Upper lobe of right lung (tissue), 1 donor: ENCODE data around the gene PDE3A. TPM values are rescaled to one million over a fixed set of nuclear protein-coding genes. Genes with fewer than 3 reads are reported as not detected.

ENCODE experiments used
- ATAC-seq: fragments of 200-7000 bp; cut with Tn5 transposase; one replicate; pipeline ENCODE4 v1.9.1; 2020; ENCODE audit warnings: mild to moderate bottlenecking, moderate library complexity
- DNase-seq: peaks from one replicate; pipeline ENCODE4 v3.0.0-alpha.2; 2020
- H3K27ac ChIP-seq: fragments of 200-600 bp; one replicate; pipeline ENCODE4 v1.8.0; 2022
- H3K27me3 ChIP-seq: fragments of 200-600 bp; one replicate; pipeline ENCODE4 v1.8.0; 2022; ENCODE audit warnings: mild to moderate bottlenecking
- H3K36me3 ChIP-seq: fragments of 200-600 bp; one replicate; pipeline ENCODE4 v1.8.0; 2022
- H3K4me1 ChIP-seq: fragments of 200-600 bp; one replicate; pipeline ENCODE4 v1.8.0; 2022
- H3K4me3 ChIP-seq: fragments of 200-600 bp; one replicate; pipeline ENCODE4 v1.8.0; 2022; ENCODE audit warnings: mild to moderate bottlenecking
- H3K9me3 ChIP-seq: fragments of 200-600 bp; one replicate; pipeline ENCODE4 v1.8.0; 2022
- intact Hi-C: fragments of 100-400 bp; cut with DNase I; formaldehyde crosslinking; loops from one replicate; pipeline ENCODE4 v1.11.0; 2022
- total RNA-seq: library from RNA; stranded (reverse); fragmentation: NEBNext Ultra II Directional; extraction: Animal tissue kit (Norgen Biotek cat#: 25700); gene quantifications from one replicate; pipeline ENCODE4 v1.2.1, GENCODE V29; 2021
- TF ChIP-seq, protein P1 (sequence below): fragments of 200-600 bp; IDR thresholded peaks from one replicate; pipeline ENCODE4 v1.8.0; 2022; ENCODE audit warnings: antibody characterized with exemption
- donor health status: DM: no; HTN: yes; CAD: no; lungs with severe emphysema.

PDE3A gene
- total RNA-seq, 1 donor from 2014 or later: 8.4 TPM

DNA sequence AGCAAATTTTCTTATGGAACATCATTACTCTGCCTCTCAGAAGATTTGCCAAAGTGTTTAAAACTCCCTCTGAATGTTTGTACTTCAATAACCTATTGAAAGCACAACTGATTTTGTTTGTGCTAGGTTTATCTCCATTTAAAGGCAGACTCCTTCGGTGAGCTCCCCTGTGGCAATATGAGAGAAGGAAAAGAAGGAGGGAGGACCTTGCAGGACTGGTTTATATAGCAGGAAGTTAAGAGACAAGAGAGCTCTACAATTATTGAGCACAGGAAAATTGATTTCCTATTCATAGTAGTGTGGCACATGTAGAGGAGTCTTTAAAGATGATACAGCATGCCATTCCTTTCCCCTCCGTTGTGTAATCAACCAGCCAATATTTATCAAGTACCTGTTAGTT is 75.5 kb downstream of the PDE3A start:
- Histone ChIP-seq H3K27me3 (no peaks in the 10 kb centered on the region), H3K9me3 (no peaks in the 10 kb centered on the region), H3K4me1 (no peaks in the 10 kb centered on the region), H3K36me3 (no peaks in the 10 kb centered on the region), H3K27ac (no peak overlapping the region), H3K4me3 (no peak overlapping the region)
- DNase-seq: no peak
- intact Hi-C loops: no loop called here
- TF ChIP-seq, protein P1, sequence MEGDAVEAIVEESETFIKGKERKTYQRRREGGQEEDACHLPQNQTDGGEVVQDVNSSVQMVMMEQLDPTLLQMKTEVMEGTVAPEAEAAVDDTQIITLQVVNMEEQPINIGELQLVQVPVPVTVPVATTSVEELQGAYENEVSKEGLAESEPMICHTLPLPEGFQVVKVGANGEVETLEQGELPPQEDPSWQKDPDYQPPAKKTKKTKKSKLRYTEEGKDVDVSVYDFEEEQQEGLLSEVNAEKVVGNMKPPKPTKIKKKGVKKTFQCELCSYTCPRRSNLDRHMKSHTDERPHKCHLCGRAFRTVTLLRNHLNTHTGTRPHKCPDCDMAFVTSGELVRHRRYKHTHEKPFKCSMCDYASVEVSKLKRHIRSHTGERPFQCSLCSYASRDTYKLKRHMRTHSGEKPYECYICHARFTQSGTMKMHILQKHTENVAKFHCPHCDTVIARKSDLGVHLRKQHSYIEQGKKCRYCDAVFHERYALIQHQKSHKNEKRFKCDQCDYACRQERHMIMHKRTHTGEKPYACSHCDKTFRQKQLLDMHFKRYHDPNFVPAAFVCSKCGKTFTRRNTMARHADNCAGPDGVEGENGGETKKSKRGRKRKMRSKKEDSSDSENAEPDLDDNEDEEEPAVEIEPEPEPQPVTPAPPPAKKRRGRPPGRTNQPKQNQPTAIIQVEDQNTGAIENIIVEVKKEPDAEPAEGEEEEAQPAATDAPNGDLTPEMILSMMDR: no peak
- ATAC-seq: no peak

DNA sequence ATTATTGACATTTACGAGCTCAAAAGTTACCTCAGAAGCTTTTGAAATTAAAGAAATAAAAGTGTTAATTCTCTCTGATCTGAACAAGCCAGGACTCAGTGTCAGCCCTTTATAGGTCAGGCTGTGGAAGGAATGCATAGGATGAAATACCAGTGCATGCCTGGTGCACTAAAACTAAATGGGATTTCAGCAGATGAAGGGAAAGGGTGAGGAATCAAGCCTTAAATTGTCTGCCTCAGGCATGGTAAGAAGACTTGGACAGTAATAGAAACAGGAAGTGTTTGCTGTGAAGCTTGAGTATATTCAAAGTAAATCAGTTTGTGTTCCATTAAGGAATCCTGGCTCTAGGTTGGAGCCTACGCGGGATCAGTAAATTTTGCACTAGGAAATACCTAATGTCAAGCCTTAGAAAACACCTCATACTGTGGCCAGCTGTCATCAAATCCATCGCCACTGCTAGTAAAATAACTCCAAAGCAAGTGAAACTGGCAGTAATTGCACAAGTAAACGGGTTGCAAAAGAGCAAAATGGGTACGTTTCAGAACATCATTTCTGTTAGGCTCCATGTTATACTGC is 76.3 kb downstream of the PDE3A start:
- no peaks in the 10 kb centered on the region for H3K9me3 ChIP-seq
- H3K36me3 ChIP-seq: no peaks in the 10 kb centered on the region
- H3K27me3 ChIP-seq: no peaks in the 10 kb centered on the region
- no peaks in the 10 kb centered on the region for H3K4me1 ChIP-seq
- DNase-seq (no peak), ATAC-seq (no peak)
- H3K4me3 ChIP-seq: no peak overlapping the region
- intact Hi-C loops: no loop called here
- no peak overlapping the region for H3K27ac ChIP-seq
- TF ChIP-seq, protein P1: no peak

DNA sequence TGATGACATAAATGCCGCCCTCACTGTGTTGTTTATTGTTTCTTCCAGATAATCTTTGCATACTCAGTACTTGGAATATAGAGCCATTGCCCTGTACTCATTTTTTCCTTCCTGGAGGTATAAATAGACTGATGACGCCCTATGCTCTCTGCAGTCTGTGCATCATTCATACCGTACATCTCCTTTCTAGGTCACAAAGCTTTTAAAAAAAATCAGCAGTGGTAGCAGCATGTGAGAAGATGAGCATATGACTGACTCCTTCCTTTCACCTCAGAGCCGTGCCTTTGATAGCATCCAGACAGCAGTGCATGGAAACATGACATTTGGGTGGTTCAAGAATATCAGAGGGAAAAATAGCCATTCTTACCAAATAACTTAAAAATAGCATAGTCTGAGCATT is 77.3 kb downstream of the PDE3A start:
- H3K9me3 ChIP-seq: no peaks in the 10 kb centered on the region
- H3K4me1 ChIP-seq: no peaks in the 10 kb centered on the region
- intact Hi-C loops: no loop called here
- no peaks in the 10 kb centered on the region for H3K27me3 ChIP-seq
- ATAC-seq (no peak), DNase-seq (no peak)
- no peaks in the 10 kb centered on the region for H3K36me3 ChIP-seq
- no peak overlapping the region for H3K27ac ChIP-seq
- TF ChIP-seq, protein P1: no peak
- no peak overlapping the region for H3K4me3 ChIP-seq

DNA sequence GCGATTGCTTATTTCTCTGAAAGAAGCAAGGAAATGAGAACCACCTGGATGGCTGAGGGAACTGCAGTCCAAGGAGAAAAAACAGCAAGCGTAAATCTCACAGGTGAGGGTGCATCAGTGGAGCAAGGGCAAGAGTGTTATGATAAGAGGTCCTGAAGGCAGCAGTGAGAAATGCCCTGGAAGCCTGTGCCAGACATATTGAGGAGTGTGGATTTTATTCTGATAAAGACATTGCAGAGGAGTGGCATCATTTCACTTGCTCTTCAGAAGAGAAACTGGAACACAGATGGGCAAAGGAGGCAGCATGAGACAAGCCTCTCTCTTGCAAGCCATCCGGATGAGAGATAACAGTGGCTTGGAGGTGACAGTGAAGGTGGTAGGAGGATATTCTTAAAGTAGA is 78.5 kb downstream of the PDE3A start:
- DNase-seq (no peak), ATAC-seq (no peak)
- no peaks in the 10 kb centered on the region for H3K9me3 ChIP-seq
- no peaks in the 10 kb centered on the region for H3K27me3 ChIP-seq
- no peaks in the 10 kb centered on the region for H3K36me3 ChIP-seq
- no peak overlapping the region for H3K4me3 ChIP-seq
- H3K4me1 ChIP-seq: no peaks in the 10 kb centered on the region
- intact Hi-C loops: no loop called here
- TF ChIP-seq, protein P1: no peak
- no peak overlapping the region for H3K27ac ChIP-seq

DNA sequence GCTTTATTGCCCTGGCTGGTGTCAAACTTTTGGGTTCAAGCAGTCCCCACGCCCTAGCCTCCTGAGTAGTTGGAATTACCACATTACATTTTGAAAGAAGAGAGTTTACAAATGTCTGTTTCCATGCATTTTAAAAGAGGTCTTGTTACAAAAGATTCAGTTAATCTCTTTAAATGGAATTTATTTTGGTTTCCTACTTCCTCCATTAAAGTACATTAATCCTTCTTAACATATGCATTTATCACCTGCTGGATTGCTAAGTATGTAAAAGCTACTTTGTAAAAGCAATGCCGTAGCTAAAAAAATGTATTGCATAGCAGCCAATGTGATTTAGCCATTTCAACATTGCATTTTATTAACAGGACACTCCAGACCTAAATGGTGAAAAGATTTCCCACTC is 80.4 kb downstream of the PDE3A start:
- intact Hi-C loops: no loop called here
- ATAC-seq (no peak), DNase-seq (no peak)
- Histone ChIP-seq H3K4me3 (no peak overlapping the region), H3K9me3 (no peaks in the 10 kb centered on the region), H3K4me1 (no peaks in the 10 kb centered on the region), H3K27ac (no peak overlapping the region), H3K27me3 (no peaks in the 10 kb centered on the region), H3K36me3 (no peaks in the 10 kb centered on the region)
- TF ChIP-seq, protein P1: no peak
